ENCODE data around the gene ABCC10.
"Not testable (repeated sequence)": the region's sequence is repeated elsewhere in the genome, so short reads cannot be mapped to it uniquely, and the experiment has no call there.

The ABCC10 gene

GRCh38 chr6:43492673-43493072 is 65.3 kb downstream of the ABCC10 start:
- peaks cover 14% of the 10 kb centered on the region for H3K4me1 ChIP-seq (ENCODE audit: control insufficient read depth, insufficient read depth, low read length, poor library complexity, severe bottlenecking)
- peaks cover 10% of the 10 kb centered on the region for H3K36me3 ChIP-seq (ENCODE audit: control insufficient read depth, insufficient read depth, low read length)
- no peaks in the 10 kb centered on the region for H3K27me3 ChIP-seq (replicated peaks; ENCODE audit: control insufficient read depth, insufficient read depth, low read length, poor library complexity, severe bottlenecking)
- no peak overlapping the region for H3K27ac ChIP-seq (ENCODE audit: insufficient read depth, low read length, poor library complexity, severe bottlenecking)
- DNase-seq: no peak
- H3K9me3 ChIP-seq (ENCODE audit: control insufficient read depth, low read length): no peaks in the 10 kb centered on the region
- no peak overlapping the region for H3K4me3 ChIP-seq (ENCODE audit: insufficient read depth, low read depth, low read length, poor library complexity, severe bottlenecking)

- peaks cover 14% of the 10 kb centered on the region for H3K4me1 ChIP-seq (ENCODE audit: control insufficient read depth, insufficient read depth, low read length, poor library complexity, severe bottlenecking)
- H3K27me3 ChIP-seq (replicated peaks; ENCODE audit: control insufficient read depth, insufficient read depth, low read length, poor library complexity, severe bottlenecking): no peaks in the 10 kb centered on the region
- no peaks in the 10 kb centered on the region for H3K9me3 ChIP-seq (ENCODE audit: control insufficient read depth, low read length)
- no peak overlapping the region for H3K4me3 ChIP-seq (ENCODE audit: insufficient read depth, low read depth, low read length, poor library complexity, severe bottlenecking)
- no peak for DNase-seq
- H3K36me3 ChIP-seq (ENCODE audit: control insufficient read depth, insufficient read depth, low read length): peaks cover 11% of the 10 kb centered on the region
- H3K27ac ChIP-seq (ENCODE audit: insufficient read depth, low read length, poor library complexity, severe bottlenecking): no peak overlapping the region
Measured at GRCh38 chr6:43493230-43493629, 65.9 kb downstream of the ABCC10 start.

- Histone ChIP-seq H3K27ac (ENCODE audit: insufficient read depth, low read length, poor library complexity, severe bottlenecking) (no peak overlapping the region), H3K36me3 (ENCODE audit: control insufficient read depth, insufficient read depth, low read length) (peaks cover 12% of the 10 kb centered on the region), H3K4me3 (ENCODE audit: insufficient read depth, low read depth, low read length, poor library complexity, severe bottlenecking) (no peak overlapping the region), H3K4me1 (ENCODE audit: control insufficient read depth, insufficient read depth, low read length, poor library complexity, severe bottlenecking) (peaks cover 14% of the 10 kb centered on the region), H3K27me3 (replicated peaks; ENCODE audit: control insufficient read depth, insufficient read depth, low read length, poor library complexity, severe bottlenecking) (no peaks in the 10 kb centered on the region), H3K9me3 (ENCODE audit: control insufficient read depth, low read length) (no peaks in the 10 kb centered on the region)
- DNase-seq: no peak
Measured at GRCh38 chr6:43493833-43494232, 66.5 kb downstream of the ABCC10 start.

- Histone ChIP-seq H3K4me1 (ENCODE audit: control insufficient read depth, insufficient read depth, low read length, poor library complexity, severe bottlenecking) (peaks cover 14% of the 10 kb centered on the region), H3K27me3 (replicated peaks; ENCODE audit: control insufficient read depth, insufficient read depth, low read length, poor library complexity, severe bottlenecking) (no peaks in the 10 kb centered on the region), H3K9me3 (ENCODE audit: control insufficient read depth, low read length) (no peaks in the 10 kb centered on the region), H3K4me3 (ENCODE audit: insufficient read depth, low read depth, low read length, poor library complexity, severe bottlenecking) (no peak overlapping the region), H3K36me3 (ENCODE audit: control insufficient read depth, insufficient read depth, low read length) (peaks cover 17% of the 10 kb centered on the region), H3K27ac (ENCODE audit: insufficient read depth, low read length, poor library complexity, severe bottlenecking) (no peak overlapping the region)
- DNase-seq: no peak
Measured at GRCh38 chr6:43494321-43494720, 67.0 kb downstream of the ABCC10 start.

GRCh38 chr6:43494766-43495165 is 67.4 kb downstream of the ABCC10 start:
- H3K27me3 ChIP-seq (replicated peaks; ENCODE audit: control insufficient read depth, insufficient read depth, low read length, poor library complexity, severe bottlenecking): no peaks in the 10 kb centered on the region
- H3K4me3 ChIP-seq (ENCODE audit: insufficient read depth, low read depth, low read length, poor library complexity, severe bottlenecking): no peak overlapping the region
- no peaks in the 10 kb centered on the region for H3K9me3 ChIP-seq (ENCODE audit: control insufficient read depth, low read length)
- H3K27ac ChIP-seq (ENCODE audit: insufficient read depth, low read length, poor library complexity, severe bottlenecking): no peak overlapping the region
- peaks cover 18% of the 10 kb centered on the region for H3K36me3 ChIP-seq (ENCODE audit: control insufficient read depth, insufficient read depth, low read length)
- peaks cover 14% of the 10 kb centered on the region for H3K4me1 ChIP-seq (ENCODE audit: control insufficient read depth, insufficient read depth, low read length, poor library complexity, severe bottlenecking)
- no peak for DNase-seq

GRCh38 chr6:43495409-43495941 is 68.1 kb downstream of the ABCC10 start:
- no peaks in the 10 kb centered on the region for H3K27me3 ChIP-seq (replicated peaks; ENCODE audit: control insufficient read depth, insufficient read depth, low read length, poor library complexity, severe bottlenecking)
- peaks cover 25% of the 10 kb centered on the region for H3K36me3 ChIP-seq (ENCODE audit: control insufficient read depth, insufficient read depth, low read length)
- no peak for DNase-seq
- H3K9me3 ChIP-seq (ENCODE audit: control insufficient read depth, low read length): no peaks in the 10 kb centered on the region
- H3K27ac ChIP-seq (ENCODE audit: insufficient read depth, low read length, poor library complexity, severe bottlenecking): no peak overlapping the region
- peaks cover 14% of the 10 kb centered on the region for H3K4me1 ChIP-seq (ENCODE audit: control insufficient read depth, insufficient read depth, low read length, poor library complexity, severe bottlenecking)
- no peak overlapping the region for H3K4me3 ChIP-seq (ENCODE audit: insufficient read depth, low read depth, low read length, poor library complexity, severe bottlenecking)

DNA sequence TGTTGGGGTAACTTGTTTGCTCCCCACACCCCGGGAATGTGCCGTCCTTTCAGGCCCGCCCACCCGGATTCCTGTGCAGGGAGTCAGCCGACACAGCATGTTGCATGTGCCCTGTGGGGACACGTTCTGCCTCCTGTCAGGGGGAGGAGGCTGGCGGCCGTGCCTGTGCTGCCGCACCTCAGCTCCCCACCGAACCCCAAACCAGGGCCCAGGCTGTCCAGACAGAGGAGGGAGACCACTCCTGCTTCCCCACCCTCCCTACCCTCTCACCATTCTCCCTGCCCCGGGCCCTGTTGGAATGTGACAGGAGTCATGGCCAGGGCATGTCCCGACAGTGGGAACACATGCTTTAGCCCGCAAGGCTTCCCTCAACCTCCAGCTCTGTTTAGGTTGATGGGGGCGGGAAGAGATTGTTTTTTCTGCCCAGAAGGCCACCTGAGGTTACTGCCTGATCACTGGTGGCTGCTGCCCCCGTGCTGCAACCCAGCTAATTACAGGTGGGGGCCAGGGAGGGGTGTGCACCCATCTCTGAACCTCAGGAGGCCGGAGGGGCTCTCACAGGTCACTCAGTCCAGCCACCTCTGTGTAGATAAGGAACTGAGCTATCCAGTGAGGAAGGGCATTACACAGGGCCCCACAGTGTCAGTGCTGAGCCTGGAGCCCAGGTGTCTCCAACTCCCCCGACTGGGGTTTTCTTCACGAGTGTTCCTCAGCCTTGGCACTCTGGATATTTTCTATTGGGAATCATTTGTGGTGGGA is 69.2 kb downstream of the ABCC10 start:
- Histone ChIP-seq H3K36me3 (ENCODE audit: control insufficient read depth, insufficient read depth, low read length) (peaks cover 35% of the 10 kb centered on the region), H3K4me3 (ENCODE audit: insufficient read depth, low read depth, low read length, poor library complexity, severe bottlenecking) (no peak overlapping the region), H3K9me3 (ENCODE audit: control insufficient read depth, low read length) (no peaks in the 10 kb centered on the region), H3K27ac (ENCODE audit: insufficient read depth, low read length, poor library complexity, severe bottlenecking) (peak overlapping the region; percentile 11), H3K4me1 (ENCODE audit: control insufficient read depth, insufficient read depth, low read length, poor library complexity, severe bottlenecking) (peaks cover 14% of the 10 kb centered on the region), H3K27me3 (replicated peaks; ENCODE audit: control insufficient read depth, insufficient read depth, low read length, poor library complexity, severe bottlenecking) (no peaks in the 10 kb centered on the region)
- no peak for DNase-seq

- Histone ChIP-seq H3K4me3 (ENCODE audit: insufficient read depth, low read depth, low read length, poor library complexity, severe bottlenecking) (no peak overlapping the region), H3K27ac (ENCODE audit: insufficient read depth, low read length, poor library complexity, severe bottlenecking) (no peak overlapping the region), H3K9me3 (ENCODE audit: control insufficient read depth, low read length) (no peaks in the 10 kb centered on the region), H3K4me1 (ENCODE audit: control insufficient read depth, insufficient read depth, low read length, poor library complexity, severe bottlenecking) (peaks cover 14% of the 10 kb centered on the region), H3K36me3 (ENCODE audit: control insufficient read depth, insufficient read depth, low read length) (peaks cover 39% of the 10 kb centered on the region), H3K27me3 (replicated peaks; ENCODE audit: control insufficient read depth, insufficient read depth, low read length, poor library complexity, severe bottlenecking) (no peaks in the 10 kb centered on the region)
- DNase-seq: no peak
Measured at GRCh38 chr6:43497129-43497396, 69.7 kb downstream of the ABCC10 start.

DNA sequence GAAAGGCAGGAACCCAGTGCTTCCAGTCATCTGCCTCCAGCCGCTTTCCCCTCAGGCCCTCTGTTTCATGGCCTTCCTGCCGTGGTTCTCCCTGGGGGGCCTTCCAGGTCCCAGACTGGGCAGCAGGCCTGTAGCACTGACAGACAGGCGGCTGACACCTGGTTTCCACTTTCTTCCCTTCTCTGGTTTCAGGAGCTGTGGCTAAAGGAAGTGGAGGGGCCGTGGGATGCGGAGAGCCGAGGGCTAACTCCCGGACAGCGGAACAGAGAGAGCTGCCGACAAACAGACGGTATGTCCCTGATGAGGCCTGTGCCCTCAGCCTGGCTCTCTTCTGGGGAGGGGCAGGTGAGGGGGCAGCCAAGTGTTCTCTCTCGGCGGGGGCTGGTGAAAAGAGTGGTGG is 70.3 kb downstream of the ABCC10 start:
- Histone ChIP-seq H3K9me3 (ENCODE audit: control insufficient read depth, low read length) (no peaks in the 10 kb centered on the region), H3K36me3 (ENCODE audit: control insufficient read depth, insufficient read depth, low read length) (peaks cover 45% of the 10 kb centered on the region), H3K27ac (ENCODE audit: insufficient read depth, low read length, poor library complexity, severe bottlenecking) (no peak overlapping the region), H3K4me1 (ENCODE audit: control insufficient read depth, insufficient read depth, low read length, poor library complexity, severe bottlenecking) (peaks cover 14% of the 10 kb centered on the region), H3K27me3 (replicated peaks; ENCODE audit: control insufficient read depth, insufficient read depth, low read length, poor library complexity, severe bottlenecking) (no peaks in the 10 kb centered on the region), H3K4me3 (ENCODE audit: insufficient read depth, low read depth, low read length, poor library complexity, severe bottlenecking) (no peak overlapping the region)
- DNase-seq: no peak

DNA sequence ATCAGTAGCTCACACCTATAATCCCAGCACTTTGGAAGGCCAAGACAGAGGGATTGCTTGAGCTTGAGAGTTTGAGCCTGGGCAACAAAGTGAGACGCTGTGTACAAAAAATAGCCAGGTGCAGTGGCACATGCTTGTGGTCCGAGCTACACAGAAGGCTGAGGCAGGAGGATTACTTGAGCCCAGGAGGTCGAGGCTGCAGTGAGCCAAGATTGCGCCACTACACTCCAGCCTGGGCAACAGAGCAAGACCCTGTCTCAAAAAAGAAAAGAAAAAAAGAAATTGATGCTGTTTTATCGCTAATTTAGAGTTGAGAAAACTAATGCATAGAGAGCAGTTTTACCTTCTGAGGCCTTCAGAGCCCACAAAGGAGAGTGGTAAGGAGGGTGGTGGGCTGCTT is 71.0 kb downstream of the ABCC10 start:
- not testable (repeated sequence) for H3K27me3 ChIP-seq (replicated peaks; ENCODE audit: control insufficient read depth, insufficient read depth, low read length, poor library complexity, severe bottlenecking); H3K4me3 ChIP-seq (ENCODE audit: insufficient read depth, low read depth, low read length, poor library complexity, severe bottlenecking); DNase-seq; H3K27ac ChIP-seq (ENCODE audit: insufficient read depth, low read length, poor library complexity, severe bottlenecking); H3K9me3 ChIP-seq (ENCODE audit: control insufficient read depth, low read length)
- Histone ChIP-seq H3K4me1 (ENCODE audit: control insufficient read depth, insufficient read depth, low read length, poor library complexity, severe bottlenecking) (peaks cover 14% of the 10 kb centered on the region), H3K36me3 (ENCODE audit: control insufficient read depth, insufficient read depth, low read length) (peaks cover 49% of the 10 kb centered on the region)
